BE2C (cell line): ENCODE data around the gene ALG5.

Experiments used
- DNase-seq: peaks from one replicate; pipeline ENCODE4 v3.0.0-alpha.2; 2020
- H3K27me3 ChIP-seq: fragments of 250-450 bp; sonication (Bioruptor Pico); 2 replicates; pipeline ENCODE4 v1.5.1; 2020; ENCODE audit warnings: mild to moderate bottlenecking
- H3K36me3 ChIP-seq: fragments of 250-450 bp; sonication (Bioruptor Pico); 2 replicates; pipeline ENCODE4 v1.5.1; 2020; ENCODE audit warnings: mild to moderate bottlenecking
- H3K4me1 ChIP-seq: fragments of 250-450 bp; sonication (Bioruptor Pico); 2 replicates; pipeline ENCODE4 v1.5.1; 2020
- H3K4me3 ChIP-seq: 2 replicates; pipeline ENCODE4 v1.5.1; 2011; ENCODE audit warnings: low read depth, low read length
- H3K9me3 ChIP-seq: fragments of 250-450 bp; sonication (Bioruptor Pico); 2 replicates; pipeline ENCODE4 v1.5.1; 2020
- TF ChIP-seq, protein P1 (sequence below): IDR thresholded peaks from 2 replicates; pipeline ENCODE4 v1.5.1; 2012; ENCODE audit warnings: mild to moderate bottlenecking, low read depth, low read length

ALG5 gene

DNA sequence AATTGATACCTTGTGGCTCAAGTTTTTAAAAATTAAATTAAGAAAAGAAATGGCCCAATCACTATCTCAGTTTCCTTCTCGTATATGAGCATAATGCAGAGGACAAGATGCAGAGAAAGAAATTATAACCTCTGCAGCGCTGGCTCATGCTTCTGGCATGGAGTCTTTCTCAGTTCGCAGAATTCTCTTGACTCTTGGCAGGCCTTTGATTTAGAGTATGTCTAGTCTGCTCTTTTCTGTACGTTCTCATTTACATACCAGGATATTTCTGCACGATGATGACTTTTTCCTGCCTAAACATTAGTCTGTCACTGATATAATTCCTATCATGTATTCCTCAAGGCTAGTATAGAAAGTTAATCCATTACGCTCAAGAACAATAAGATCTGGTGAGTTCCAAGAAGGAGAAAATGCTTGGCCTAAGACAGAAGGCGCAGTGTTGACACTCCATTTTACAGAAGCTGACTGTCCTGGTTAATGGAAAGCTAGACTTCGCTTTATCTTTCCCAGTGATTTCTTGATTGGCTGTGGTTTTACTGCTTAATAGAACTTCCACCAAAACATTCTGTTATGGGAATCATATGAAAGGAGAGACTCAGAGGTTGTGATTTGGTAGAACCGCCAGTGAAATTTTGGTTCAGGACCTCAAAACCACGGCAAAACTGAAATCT is 77.4 kb downstream of the ALG5 start:
- Histone ChIP-seq H3K4me1 (peaks cover 17% of the 10 kb centered on the region), H3K36me3 (no peaks in the 10 kb centered on the region), H3K4me3 (peak overlapping the region; percentile 55; the same call in 1 of the 2 replicates), H3K27me3 (no peaks in the 10 kb centered on the region), H3K9me3 (no peaks in the 10 kb centered on the region)
- TF ChIP-seq, protein P1, sequence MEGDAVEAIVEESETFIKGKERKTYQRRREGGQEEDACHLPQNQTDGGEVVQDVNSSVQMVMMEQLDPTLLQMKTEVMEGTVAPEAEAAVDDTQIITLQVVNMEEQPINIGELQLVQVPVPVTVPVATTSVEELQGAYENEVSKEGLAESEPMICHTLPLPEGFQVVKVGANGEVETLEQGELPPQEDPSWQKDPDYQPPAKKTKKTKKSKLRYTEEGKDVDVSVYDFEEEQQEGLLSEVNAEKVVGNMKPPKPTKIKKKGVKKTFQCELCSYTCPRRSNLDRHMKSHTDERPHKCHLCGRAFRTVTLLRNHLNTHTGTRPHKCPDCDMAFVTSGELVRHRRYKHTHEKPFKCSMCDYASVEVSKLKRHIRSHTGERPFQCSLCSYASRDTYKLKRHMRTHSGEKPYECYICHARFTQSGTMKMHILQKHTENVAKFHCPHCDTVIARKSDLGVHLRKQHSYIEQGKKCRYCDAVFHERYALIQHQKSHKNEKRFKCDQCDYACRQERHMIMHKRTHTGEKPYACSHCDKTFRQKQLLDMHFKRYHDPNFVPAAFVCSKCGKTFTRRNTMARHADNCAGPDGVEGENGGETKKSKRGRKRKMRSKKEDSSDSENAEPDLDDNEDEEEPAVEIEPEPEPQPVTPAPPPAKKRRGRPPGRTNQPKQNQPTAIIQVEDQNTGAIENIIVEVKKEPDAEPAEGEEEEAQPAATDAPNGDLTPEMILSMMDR, result no peak
- no peak for DNase-seq

DNA sequence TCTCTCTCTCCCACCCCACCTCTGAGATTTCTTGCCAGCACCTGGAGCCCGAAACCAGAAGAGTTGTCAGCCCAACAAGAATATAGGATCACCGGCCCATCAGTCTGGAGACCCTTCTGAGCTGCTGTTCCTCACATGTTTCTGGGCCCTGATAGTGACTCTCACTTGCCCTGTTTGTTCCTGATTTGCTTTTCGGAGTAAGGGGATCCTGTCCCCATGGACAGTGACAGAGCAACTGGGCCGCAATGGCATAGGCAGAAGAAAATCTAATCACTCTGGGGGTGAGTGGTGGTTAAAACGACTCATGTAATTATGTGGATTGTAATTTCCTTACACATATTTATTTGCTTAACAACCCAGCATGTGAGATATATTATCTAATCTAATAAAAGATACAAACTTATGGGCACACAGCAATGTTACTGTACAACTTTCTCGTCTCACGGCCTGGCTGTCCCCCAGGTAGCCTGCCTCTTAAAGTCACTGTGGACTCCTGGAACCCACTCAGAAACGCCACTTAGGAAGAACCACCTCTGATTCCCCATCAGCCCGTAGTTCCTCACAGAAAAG is 78.4 kb downstream of the ALG5 start:
- TF ChIP-seq, protein P1, result no peak
- H3K4me3 ChIP-seq, result peak overlapping the region; percentile 55
- no peaks in the 10 kb centered on the region for H3K36me3 ChIP-seq
- peaks cover 17% of the 10 kb centered on the region for H3K4me1 ChIP-seq
- no peaks in the 10 kb centered on the region for H3K9me3 ChIP-seq
- no peak for DNase-seq
- no peaks in the 10 kb centered on the region for H3K27me3 ChIP-seq

GRCh38 chr13:36919833-36920615 is 79.1 kb downstream of the ALG5 start, which contains the start of gene SMAD9:
SMAD9 (minus strand) TSS chr13:36920238; CDS start chr13:36879689, 40,549 bp downstream.
- Histone ChIP-seq H3K27me3 (no peaks in the 10 kb centered on the region), H3K4me3 (peak within 1 kb of the TSS; percentile 94), H3K4me1 (peaks cover 18% of the 10 kb centered on the region), H3K9me3 (no peaks in the 10 kb centered on the region), H3K36me3 (no peaks in the 10 kb centered on the region)
- TF ChIP-seq, protein P1, result no peak
- peak; percentile 91 for DNase-seq

GRCh38 chr13:36919171-36919832 is 79.8 kb downstream of the ALG5 start:
- H3K4me3 ChIP-seq, result peak overlapping the region; percentile 94
- no peaks in the 10 kb centered on the region; the same call in 1 of the 2 replicates for H3K36me3 ChIP-seq
- TF ChIP-seq, protein P1, result no peak
- H3K9me3 ChIP-seq, result no peaks in the 10 kb centered on the region
- H3K27me3 ChIP-seq, result no peaks in the 10 kb centered on the region
- peaks cover 25% of the 10 kb centered on the region for H3K4me1 ChIP-seq
- peak; percentile 80 for DNase-seq

DNA sequence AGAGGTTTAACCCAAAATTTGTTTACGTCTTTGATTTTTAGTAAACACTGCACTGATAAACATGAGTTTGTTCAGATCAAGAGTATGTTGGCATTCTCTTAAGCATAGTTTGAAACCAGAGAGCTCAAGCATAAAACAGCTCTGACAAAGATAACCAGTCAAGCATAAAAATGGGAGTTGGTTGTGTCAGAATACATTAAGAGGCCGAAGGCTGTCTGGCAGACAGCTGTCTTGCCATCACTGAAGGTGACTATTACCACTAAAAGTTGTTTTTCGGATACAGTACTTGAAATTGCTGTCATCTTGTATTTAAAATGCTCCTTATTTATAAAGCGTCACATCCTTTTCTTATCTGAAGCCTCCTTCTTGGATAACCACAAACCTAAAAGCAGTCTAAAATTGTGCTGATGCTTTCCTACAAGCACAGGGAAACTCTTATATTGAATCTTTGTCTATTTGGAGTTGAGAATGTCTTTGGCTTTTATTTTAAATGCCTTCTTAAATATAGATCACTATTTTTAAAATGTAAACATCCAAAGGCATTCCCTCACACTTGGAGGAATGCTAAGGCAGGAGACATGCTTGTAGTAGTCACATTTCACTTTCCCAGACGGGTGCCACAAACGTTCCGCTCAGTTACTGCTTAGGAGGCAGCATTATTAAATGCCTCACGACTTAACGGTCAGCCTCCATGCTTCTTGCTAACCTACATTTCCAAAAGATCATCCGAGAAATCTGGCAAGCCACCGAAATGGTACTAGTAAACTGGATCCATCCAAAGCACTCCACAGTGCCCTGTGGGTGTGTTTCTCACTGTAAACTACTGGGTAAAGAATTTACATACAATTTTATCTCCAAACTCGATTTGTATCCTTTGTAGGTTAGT is 80.7 kb downstream of the ALG5 start:
- Histone ChIP-seq H3K27me3 (no peaks in the 10 kb centered on the region), H3K4me1 (peaks cover 25% of the 10 kb centered on the region), H3K36me3 (peaks cover 4% of the 10 kb centered on the region; the same call in 1 of the 2 replicates), H3K4me3 (peak overlapping the region; percentile 94), H3K9me3 (no peaks in the 10 kb centered on the region)
- TF ChIP-seq, protein P1, result no peak
- DNase-seq, result no peak
